ENCODE results near the gene CPLX3.
"Not testable (repeated sequence)": the region's sequence is repeated elsewhere in the genome, so short reads cannot be mapped to it uniquely, and the experiment has no call there.

CPLX3 gene
- total RNA-seq: 0 reads per million in 2 donors

- peak; percentile 51 for DNase-seq
These were observed at the start of gene CPLX3 for GRCh38 chr15:74826364-74826819. CPLX3 (plus strand) TSS chr15:74826627; CDS start chr15:74826704, 77 bp downstream.

- DNase-seq: peak; percentile 49
These were observed 49.3 kb upstream of the CPLX3 start for GRCh38 chr15:74776821-74777768.

- DNase-seq: no peak
These were observed 48.4 kb upstream of the CPLX3 start for GRCh38 chr15:74777769-74778598.

- no peak for DNase-seq
These were observed 47.8 kb upstream of the CPLX3 start for GRCh38 chr15:74778599-74778970.

GRCh38 chr15:74779162-74779648 is 47.2 kb upstream of the CPLX3 start:
- no peak for DNase-seq

GRCh38 chr15:74780523-74781430 is 45.6 kb upstream of the CPLX3 start:
- no peak for DNase-seq

GRCh38 chr15:74781431-74782258 is 44.8 kb upstream of the CPLX3 start, which contains the start of gene CSK:
CSK (plus strand) TSS chr15:74782080; CDS start chr15:74798298, 16,218 bp downstream.
- DNase-seq: peak; percentile 74

GRCh38 chr15:74782259-74783071 is 44.0 kb upstream of the CPLX3 start:
- DNase-seq: peak; percentile 60

GRCh38 chr15:74783072-74783807 is 43.2 kb upstream of the CPLX3 start:
- no peak for DNase-seq

- no peak for DNase-seq
These were observed 42.6 kb upstream of the CPLX3 start for GRCh38 chr15:74783808-74784175.

- no peak for DNase-seq
These were observed 41.8 kb upstream of the CPLX3 start for GRCh38 chr15:74784426-74785193.

GRCh38 chr15:74785194-74786032 is 41.0 kb upstream of the CPLX3 start:
- DNase-seq: no peak

- not testable (repeated sequence) for DNase-seq
These were observed 40.3 kb upstream of the CPLX3 start for GRCh38 chr15:74786081-74786480.

- DNase-seq: no peak
These were observed 39.8 kb upstream of the CPLX3 start for GRCh38 chr15:74786551-74787165.

GRCh38 chr15:74787251-74788041 is 39.0 kb upstream of the CPLX3 start:
- DNase-seq: peak; percentile 86

- no peak for DNase-seq
These were observed 38.3 kb upstream of the CPLX3 start for GRCh38 chr15:74788042-74788682.
